RPMI7951 (cell line): ENCODE data around the gene TUBGCP3. TPM values are rescaled to one million over a fixed set of nuclear protein-coding genes. Genes with fewer than 3 reads are reported as not detected.
"Not testable (repeated sequence)": the region's sequence is repeated elsewhere in the genome, so short reads cannot be mapped to it uniquely, and the experiment has no call there.

Experiments used
- DNase-seq: peaks from one replicate; pipeline ENCODE4 v3.0.0-alpha.2; 2012; ENCODE audit warnings: low read depth
- total RNA-seq: library from RNA; depleted of rRNA; stranded (reverse); fragments of >200 nt; shearing (Covaris generic); gene quantifications from 2 replicates; pipeline ENCODE4 v1.2.3, GENCODE V29; 2014

The TUBGCP3 gene
- total RNA-seq, 1 experiment from 2014 or later: 17.3 TPM

DNA sequence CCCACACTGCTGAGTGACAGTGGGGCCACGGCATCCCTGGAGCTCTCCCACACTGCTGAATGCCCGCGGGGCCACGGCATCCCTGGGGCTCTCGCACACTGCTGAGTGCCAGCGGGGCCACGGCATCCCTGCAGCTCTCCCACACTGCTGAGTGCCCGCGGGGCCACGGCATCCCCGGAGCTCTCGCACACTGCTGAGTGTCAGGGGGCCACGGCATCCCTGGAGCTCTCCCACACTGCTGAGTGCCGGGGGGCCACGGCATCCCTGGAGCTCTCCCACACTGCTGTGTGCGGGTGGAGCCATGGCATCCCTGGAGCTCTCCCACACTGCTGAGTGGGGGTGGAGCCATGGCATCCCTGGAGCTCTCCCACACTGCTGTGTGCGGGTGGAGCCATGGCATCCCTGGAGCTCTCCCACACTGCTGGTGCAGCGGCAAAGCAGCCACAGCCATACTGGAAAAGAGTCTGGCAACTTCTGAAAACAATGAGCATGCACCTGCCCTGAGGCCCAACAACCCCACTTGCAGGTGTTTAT, 8.6 kb downstream of the TUBGCP3 start:
- no peak for DNase-seq

DNA sequence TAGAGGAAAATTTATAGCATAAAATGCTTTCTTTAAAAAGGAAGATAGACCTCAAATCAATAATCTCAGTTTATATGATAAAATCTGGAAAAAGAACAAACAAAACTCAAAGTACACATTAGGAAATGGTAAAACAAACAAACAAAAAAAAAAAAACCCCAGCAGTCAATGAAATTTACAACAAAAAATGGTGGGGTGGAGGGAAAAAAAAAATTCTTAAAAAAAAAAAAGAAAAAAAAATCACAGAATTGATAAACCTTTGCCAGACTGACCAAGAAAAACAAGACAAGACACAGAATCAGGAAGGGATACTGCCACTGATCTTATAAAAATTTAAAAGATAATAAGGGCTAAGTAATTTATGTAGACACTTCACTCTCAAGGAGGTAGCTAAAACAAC, 11.2 kb downstream of the TUBGCP3 start:
- no peak for DNase-seq

DNA sequence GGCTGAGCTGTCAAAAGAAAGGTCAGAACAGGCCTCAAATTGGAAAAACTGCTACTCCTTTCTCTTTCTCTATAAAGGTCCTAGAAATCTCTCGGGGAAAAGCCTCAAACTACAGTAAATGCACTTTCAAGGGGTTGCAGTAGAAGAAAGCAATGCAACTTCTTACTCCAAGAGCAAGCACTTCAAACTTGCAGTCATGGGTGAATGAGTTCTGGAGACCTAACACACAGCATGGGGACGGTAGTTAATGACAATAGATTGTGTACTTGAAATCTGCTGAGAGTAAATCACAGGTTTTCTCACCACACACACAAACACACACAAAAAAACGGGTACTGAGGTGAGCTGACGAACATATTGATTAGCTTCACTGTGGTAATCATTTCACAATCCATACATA, 11.8 kb downstream of the TUBGCP3 start:
- DNase-seq: no peak

DNA sequence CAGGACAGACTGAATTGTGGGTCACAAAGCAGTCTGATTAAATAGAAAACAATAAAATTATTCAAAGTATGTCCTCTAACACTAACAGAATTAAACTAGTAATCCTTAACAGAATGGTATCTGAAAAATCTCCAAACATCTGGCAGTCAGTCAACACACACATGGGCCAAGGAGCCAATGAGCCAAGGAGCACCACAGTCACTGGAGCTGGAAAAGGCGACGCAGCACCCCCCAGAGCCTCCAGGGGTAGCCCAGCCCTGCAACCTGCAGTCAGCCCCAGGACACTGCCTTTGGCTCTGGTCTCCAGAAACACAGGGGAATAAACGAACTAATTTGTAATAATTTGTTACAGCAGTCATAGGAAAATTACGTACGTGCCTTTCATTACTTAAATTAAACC, 12.3 kb downstream of the TUBGCP3 start:
- no peak for DNase-seq

DNA sequence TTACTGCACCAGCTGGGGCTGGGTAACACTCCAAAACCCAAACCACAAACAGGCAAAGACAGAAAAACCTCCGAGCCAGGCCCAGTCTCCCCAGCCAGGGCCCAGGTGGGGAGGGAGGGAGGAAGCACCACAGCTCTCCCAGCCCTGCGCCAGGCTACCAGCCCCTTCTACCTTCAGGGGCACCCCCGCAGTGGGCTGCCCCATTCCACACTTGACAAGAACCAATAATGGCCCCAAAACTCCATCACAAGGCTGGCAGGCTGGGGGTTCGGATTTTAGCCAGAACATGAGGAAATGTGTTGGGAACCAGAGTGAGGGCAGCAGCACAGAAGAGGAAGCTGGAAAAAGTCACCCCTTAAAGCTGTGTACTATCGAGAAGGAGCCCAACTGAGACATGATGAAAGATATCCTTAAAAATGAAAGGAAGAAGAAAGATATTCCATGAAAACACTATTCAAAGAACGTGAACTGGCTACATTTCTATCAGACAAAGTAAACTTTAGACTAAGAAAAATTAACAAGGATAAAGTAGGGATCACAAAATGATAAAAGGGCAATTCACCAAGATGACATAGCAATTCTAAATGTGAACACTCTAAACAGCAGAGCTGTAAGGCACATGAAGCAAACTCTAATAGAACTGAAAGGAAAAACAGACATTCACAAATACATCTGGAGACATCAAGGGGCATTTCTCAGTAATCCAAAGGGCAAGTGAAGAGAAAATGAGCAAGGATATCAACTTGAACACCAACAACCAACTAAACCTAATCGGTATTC, 12.9 kb downstream of the TUBGCP3 start:
- no peak for DNase-seq

DNA sequence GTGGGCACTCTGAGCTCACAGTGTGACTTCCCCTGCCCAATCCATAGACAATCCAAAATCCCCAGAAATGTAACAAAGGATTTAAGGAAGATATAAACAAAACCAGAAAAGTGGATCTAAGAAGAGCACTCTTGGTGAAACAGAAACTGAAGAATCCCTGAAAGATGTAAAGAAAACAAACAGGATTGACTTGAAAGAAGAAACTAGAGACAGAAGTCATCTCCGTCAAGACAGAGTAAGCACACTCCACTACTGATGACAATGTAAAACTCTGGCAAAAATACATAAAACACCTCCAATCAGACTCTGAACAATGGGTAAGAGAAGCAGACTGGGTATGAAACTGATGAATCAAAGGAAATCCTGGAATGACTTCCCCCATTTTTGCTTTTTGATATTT, 13.5 kb downstream of the TUBGCP3 start:
- DNase-seq: no peak

DNA sequence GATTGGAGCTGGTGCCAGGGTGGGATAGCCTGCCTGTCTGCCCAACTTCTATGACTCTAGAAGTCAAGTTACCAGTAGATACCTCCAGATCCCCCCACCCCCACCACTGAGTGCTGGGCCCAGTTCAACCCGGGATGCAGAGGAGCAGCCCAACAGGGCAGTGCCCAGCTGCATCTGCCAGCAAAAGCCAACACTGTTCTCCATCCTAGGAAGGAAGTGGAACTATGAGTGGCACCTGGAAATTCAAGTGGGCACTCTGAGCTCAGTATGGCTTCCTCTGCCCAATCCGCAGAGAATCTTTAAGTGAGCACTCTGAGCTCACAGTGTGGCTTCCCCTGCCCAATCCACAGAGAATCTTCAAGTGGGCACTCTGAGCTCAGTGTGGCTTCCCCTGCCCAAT, 14.2 kb downstream of the TUBGCP3 start:
- no peak for DNase-seq

DNA sequence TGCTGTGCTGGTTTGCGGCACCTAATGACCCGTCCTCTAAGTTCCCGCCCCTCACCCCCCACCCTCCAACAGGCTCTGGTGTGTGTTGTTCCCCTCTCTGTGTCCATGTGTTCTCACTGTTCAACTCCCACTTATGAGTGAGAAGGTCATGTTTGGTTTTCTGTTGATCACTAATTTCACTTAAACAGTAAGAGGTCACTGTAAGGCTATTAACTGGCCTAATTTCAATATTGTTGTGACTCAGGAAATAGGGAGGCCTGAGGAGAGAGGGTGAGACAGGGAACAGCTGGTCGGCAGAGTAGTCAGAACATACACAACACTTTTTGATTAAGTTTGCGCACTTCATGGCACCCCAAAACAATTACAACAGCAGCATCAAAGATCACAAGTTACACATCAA, 15.6 kb downstream of the TUBGCP3 start:
- no peak for DNase-seq

DNA sequence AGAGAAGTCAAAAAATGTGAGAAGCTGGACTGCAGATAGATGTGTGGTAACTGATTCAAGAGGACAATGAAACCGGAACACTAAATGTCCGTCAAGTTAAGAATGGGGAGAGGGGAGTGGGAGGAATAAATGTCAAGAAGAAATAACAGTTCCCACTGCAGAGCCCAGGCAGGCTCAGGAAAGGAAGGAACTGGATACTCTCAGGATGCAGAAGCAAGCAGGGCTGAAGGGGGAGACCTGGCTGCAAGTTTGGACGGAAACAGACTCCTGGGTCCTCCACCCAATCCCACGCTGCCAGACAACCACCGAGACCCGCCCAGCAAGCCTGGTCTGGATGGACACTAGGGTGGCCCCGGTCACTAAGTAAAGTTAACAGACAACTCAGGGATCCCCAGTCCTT, 18.1 kb downstream of the TUBGCP3 start:
- DNase-seq: no peak

DNA sequence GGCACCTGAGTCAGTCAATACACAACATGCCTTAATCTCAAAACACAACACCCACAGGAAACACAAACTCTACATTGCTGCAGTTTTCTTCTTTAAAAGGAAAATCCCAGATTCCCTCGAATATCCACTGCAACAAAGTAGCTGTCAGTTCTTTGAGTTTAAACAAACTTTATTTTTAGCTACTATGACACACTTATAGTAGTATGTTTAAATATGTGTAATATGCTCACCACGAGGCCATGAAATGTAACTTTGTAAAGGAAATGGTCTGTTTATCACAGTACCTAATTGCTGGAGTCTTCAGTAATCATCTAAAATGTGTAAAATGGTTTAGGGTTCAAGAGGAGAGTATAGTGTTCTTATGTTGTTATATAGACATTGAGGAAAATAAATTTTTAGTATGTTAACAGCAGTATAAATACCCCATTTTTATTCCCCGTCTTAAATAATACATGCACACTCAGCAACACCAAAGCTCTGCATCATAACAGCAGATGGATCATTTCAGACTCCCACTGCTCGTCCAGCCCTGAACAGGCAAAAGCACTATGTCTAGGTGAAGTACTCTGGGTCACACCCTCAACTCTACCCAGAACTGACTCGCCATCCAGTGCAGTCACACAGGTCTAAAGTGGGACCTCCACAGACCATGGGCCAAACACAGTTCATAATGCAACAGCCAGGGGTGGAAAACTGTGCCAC, 20.6 kb downstream of the TUBGCP3 start:
- no peak for DNase-seq

DNA sequence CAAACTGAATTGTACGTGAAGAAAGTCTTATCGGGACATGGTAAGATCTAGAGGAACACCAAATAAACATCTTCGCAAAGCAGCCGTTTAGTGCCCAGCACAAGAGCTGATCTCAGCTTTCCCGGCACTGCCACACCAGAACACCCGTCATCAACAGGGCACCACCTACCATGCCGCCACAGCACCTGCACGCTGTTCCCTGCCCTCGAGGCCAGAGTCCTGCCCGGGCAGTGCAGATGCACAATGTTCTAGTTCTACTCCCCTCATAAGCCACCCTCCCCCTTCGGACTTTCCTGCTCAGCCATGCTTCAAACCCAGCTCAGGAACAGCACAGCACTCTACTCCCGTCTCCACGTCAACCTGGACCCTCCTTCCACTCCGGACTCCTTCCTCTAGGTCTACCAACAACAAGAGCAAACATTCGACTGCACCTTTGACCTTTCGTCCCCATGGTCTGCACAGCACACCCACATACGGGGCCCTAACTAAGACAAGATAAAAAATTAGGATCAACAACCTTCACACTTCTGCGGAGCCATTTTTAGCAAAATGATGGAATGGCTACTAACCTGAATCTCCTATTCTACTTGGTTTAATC, 25.1 kb downstream of the TUBGCP3 start:
- no peak for DNase-seq

DNA sequence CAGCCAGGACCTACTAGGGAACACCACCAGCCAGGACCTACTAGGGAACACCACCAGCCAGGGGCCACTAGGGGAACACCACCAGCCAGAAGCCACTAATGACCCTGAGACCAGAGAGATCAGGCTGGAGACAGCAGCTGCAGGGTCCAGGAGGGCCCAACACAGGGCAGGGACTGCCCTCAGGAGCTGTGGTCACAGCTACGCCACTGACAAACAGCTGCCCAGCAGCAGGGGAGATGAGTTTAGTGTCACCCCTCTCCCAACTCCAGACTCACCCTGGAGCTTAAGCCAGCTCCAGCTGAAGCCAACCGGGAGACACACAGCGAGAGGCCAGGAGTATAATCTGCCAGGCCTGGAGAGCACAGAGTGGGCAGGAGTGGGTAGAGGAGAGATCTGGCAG, 25.7 kb downstream of the TUBGCP3 start:
- no peak for DNase-seq

DNA sequence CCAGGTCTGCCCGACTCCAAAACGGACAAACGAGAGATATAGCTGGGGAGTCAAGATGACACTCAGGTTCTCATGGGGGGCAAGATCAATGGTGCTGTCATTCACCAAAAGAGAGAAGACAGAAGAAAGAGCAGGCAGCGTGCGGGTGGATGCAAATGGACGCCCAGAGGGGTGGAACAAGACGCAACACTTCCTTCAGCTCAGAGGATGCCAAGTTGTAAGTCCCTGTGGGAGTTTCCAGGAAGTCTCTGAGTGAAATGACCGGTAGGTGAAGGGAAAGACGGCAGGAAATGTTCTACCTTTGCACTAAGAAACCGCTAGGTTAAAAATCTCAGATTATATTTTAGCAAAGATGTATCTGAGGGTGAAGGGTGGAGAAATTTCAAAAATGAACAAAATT, 26.5 kb downstream of the TUBGCP3 start:
- no peak for DNase-seq

DNA sequence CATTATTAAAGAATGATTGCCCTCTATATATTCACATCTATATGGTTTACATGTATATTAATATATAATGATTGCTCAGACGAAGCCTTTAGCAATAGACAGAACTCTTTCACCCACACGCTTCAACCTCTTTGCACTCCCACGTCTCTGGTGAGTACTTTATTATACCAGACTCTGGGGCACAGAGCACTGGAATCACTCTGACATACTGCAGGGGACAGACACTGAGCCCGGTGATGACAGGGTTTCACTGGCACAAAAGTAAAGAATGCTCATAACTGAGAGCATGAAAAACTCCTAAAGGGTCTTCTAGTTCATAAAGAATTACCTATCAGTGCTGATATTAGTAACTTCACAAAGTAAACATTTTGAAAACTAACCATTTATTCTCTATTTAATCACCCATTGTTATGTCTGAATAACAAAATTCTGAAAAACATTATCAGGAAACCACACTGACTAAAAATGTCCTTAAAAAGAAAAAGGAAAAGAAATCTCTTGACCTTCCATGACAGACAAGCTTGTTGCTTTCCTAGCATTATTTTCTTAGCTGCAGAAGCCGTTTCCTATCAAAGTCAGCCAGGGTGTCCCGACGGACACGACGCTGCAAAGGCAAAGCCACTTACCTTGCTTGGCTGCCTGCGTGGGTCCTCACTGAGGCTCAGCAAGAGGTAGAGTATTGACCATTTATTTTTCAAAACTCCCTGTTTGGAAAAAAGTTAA, 29.1 kb downstream of the TUBGCP3 start:
- no peak for DNase-seq

DNA sequence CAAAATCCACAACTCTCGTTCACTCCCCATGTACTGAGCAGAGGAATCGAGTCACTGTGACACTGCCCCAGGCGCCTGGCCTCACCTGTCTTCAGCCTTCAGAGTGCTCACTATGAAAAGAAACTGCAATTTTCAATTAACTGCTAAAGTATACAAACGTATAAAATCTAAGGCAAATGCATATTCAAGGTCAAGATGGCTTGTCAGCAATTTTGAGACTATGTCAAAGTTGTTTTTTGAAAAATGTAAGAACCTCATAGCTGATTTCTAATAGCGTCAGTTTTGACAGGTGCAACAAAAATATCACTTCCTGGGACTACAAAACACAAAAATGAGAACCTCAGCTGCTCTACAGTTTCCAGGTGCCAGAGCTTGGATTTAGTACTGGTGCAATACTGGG, 31.4 kb downstream of the TUBGCP3 start:
- DNase-seq: no peak

DNA sequence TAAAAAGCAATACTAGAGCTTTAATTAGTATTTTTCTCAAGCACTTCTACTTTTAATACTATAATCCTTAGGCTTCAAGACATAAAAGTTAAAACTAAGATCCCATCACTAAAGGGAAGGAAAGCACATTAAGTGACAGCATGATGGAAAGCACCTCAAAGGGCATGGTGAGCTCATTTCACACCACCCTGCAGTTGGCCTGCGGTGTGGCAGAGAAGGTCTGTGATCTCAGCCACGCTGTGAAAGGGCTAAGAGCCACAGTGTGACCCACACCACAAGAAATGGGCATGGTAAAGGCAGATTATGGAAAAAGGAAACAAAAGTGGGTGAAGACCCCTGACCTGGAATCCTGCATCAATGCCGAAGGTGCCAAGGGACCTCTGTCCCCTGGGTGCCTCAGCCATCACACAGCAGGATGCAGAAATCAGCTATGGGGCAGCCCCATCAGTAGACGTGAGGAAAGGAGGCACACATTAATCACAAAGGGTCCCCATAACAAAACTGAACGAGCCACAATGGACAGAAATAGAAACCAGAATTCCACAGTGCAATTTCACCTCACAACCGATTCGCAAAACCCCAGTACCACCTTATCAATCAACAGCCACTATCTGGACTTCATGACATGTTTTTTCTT, 33.6 kb downstream of the TUBGCP3 start:
- no peak for DNase-seq

DNA sequence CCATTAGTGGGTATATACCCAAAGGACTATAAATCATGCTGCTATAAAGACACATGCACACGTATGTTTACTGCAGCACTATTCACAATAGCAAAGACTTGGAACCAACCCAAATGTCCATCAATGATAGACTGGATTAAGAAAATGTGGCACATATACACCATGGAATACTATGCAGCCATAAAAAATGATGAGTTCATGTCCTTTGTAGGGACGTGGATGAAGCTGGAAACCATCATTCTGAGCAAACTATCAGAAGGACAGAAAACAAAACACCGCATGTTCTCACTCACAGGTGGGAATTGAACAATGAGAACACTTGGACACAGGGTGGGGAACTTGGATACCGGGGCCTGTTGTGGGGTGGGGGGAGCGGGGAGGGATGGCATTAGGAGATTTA, 39.0 kb downstream of the TUBGCP3 start:
- not testable (repeated sequence) for DNase-seq

DNA sequence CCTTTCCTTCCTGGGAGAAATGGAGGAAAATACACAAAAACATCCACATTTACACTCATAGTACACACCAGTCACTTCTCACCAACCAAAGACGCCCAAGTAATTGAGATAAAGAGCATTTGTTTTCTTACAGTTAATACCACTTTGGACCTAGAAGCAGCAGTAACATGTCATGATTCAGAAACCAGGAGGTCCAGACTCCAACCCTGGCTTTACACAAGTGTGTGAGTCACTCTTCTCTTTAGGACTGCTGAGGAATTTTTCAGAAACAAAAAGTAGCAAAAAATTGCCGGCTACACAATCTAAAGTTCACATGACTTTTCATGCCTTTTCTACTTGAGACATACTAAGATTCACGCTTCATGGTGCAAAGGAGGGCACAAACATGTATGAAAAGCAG, 42.1 kb downstream of the TUBGCP3 start:
- peak; percentile 40 for DNase-seq

DNA sequence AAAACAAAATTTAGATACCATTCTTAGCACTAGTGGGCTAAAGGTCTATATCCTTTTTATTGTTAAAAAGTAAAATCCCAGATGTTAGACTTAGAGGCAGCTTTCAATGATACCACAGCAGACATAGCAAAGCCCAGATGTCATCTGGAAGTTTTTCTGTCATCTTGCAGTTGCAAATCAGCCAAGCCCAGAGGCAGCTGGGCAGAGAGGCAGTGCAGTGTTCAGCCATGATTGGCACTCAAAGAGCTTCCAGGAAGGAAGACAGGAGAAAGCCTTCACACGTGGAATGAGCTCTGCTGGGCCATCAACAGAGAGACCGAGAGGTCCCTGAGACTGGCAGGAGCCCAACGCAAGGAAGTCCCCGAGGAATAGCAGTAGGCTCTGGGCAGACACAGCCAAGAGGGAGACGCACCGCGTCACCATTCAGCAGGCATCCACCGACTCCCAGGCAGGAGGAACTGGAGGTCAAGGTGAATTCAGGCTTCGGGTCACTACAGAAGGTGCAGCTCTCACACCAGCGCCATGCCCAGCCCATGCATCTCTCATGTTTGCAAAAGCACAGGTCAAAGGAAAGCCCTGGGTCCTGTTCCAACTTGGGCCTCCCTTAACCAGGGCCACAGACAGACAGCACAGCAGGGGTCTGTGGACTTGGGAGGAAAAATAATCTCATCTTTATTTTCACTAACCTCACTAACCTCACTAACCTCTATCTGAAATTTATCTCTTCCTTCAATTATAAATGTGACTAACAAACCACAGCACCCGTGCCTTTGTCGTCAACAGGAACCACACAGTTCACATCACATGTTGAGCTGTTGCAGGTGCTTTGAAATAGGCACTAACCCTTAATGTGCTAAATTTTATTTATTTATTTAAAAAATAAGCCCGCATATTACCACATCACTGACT, 54.9 kb downstream of the TUBGCP3 start:
- DNase-seq: peak; percentile 3

DNA sequence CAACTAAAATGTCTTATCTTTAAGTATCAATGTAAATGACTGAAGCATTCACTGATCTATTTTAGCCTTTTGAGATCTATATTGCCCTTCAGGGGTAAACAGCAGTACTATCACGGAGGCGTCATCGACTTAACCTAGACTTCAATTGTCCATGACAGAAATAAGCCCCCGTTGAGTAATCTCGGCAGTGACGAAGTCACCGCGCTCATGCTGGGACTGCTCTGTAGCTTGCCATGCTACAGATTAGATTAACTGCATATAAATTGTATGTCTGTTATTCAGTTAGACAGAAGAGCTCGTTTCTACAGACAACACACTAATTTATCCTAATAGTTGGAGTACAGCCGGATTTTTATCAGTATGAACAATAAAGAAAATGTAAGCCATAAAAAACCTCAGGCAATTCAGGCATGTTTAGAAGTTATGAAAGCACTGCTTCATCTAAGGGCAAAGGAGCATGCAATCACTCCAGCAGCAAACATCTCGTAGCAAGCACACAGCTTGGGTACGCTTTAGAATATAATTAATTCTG, 56.6 kb downstream of the TUBGCP3 start:
- DNase-seq: no peak
